Caco-2 (cell line): ENCODE results near the gene ANKRD60. TPM values are rescaled to one million over a fixed set of nuclear protein-coding genes. Genes with fewer than 3 reads are reported as not detected.

Experiments
- BruUV-seq: library from RNA; stranded (reverse); fragments of 400-500 nt; replicated peaks from 2 replicates; lab custom pipeline; 2021; lab: Mats Ljungman, UMichigan
- CTCF ChIA-PET: fragments of 300-600 bp; sonication (Branson Sonifier 250); formaldehyde crosslinking; loops from one replicate; lab custom pipeline; 2022; ENCODE audit warnings: antibody characterized with exemption; lab: Charles Lee
- POLR2A ChIA-PET: fragments of 300-600 bp; sonication (Branson Sonifier 250); formaldehyde crosslinking; loops from one replicate; lab custom pipeline; 2022; ENCODE audit warnings: antibody characterized with exemption; lab: Charles Lee
- DNase-seq, 2 experiments: peaks; one replicate each; pipeline versions ENCODE4 v3.0.0 to v3.0.0-alpha.2; 2020 to 2022
- H3K27me3 ChIP-seq: replicated peaks from 2 replicates; pipeline ENCODE4 v1.6.0; 2011; ENCODE audit warnings: low read length; ENCODE audit not compliant: control insufficient read depth, insufficient read depth
- H3K36me3 ChIP-seq: 2 replicates; pipeline ENCODE4 v1.5.1; 2011; ENCODE audit warnings: low read length; ENCODE audit not compliant: control insufficient read depth, insufficient read depth
- H3K4me1 ChIP-seq: fragments of 250-450 bp; sonication (Bioruptor Pico); 2 replicates; pipeline ENCODE4 v1.5.1; 2020; ENCODE audit warnings: mild to moderate bottlenecking
- H3K4me3 ChIP-seq: 2 replicates; pipeline ENCODE4 v1.5.1; 2011; ENCODE audit warnings: low read depth, mild to moderate bottlenecking, control low read depth, low read length
- H3K9me3 ChIP-seq: fragments of 250-450 bp; sonication (Bioruptor Pico); 2 replicates; pipeline ENCODE4 v1.5.1; 2020; ENCODE audit warnings: mild to moderate bottlenecking, moderate library complexity
- H3K27ac Mint-ChIP-seq: one replicate; pipeline ENCODE4 v1.8.0; 2022; ENCODE audit warnings: mixed read lengths; ENCODE audit not compliant: unreplicated experiment
- H3K27me3 Mint-ChIP-seq: one replicate; pipeline ENCODE4 v1.8.0; 2022; ENCODE audit warnings: mixed read lengths; ENCODE audit not compliant: insufficient read depth, unreplicated experiment
- H3K36me3 Mint-ChIP-seq: one replicate; pipeline ENCODE4 v1.8.0; 2022; ENCODE audit warnings: mild to moderate bottlenecking, mixed read lengths; ENCODE audit not compliant: insufficient read depth, unreplicated experiment
- H3K4me1 Mint-ChIP-seq: one replicate; pipeline ENCODE4 v1.8.0; 2022; ENCODE audit warnings: low read depth, mixed read lengths; ENCODE audit not compliant: unreplicated experiment
- H3K4me3 Mint-ChIP-seq: one replicate; pipeline ENCODE4 v1.8.0; 2022; ENCODE audit warnings: mild to moderate bottlenecking, moderate library complexity, mixed read lengths; ENCODE audit not compliant: unreplicated experiment
- H3K9me3 Mint-ChIP-seq: one replicate; pipeline ENCODE4 v1.8.0; 2022; ENCODE audit warnings: mixed read lengths; ENCODE audit not compliant: unreplicated experiment
- CTCF ChIP-seq, 2 experiments: fragments of 200-600 bp in 1 of 2; IDR thresholded peaks; 1 replicate in 1 of 2; 2 replicates in 1 of 2; pipeline versions ENCODE4 v1.5.1 to v1.8.0; 2011 to 2022; ENCODE audit warnings: antibody characterized with exemption in 1 of 2, control low read depth in 1 of 2, inconsistent platforms in 1 of 2, low read depth in 1 of 2, low read length in 1 of 2, mild to moderate bottlenecking in 1 of 2, moderate library complexity in 1 of 2; ENCODE audit not compliant: insufficient read depth in 1 of 2, severe bottlenecking in 1 of 2, unreplicated experiment in 1 of 2
- intact Hi-C: fragments of 100-400 bp; cut with micrococcal nuclease; formaldehyde crosslinking; loops from one replicate; pipeline ENCODE4 v1.10.0; 2022; ENCODE audit not compliant: unreplicated experiment
- total RNA-seq: library from RNA; stranded (reverse); gene quantifications from 2 replicates; pipeline ENCODE4 v1.2.3, GENCODE V29; 2022

Gene ANKRD60
- total RNA-seq, 1 experiment from 2014 or later: not detected

GRCh38 chr20:58268936-58269619 is 40.6 kb upstream of the ANKRD60 start:
- Histone ChIP-seq H3K4me3 (no peak overlapping the region), H3K27me3 (no peaks in the 10 kb centered on the region), H3K9me3 (no peaks in the 10 kb centered on the region; the same call in 1 of the 2 replicates), H3K36me3 (no peaks in the 10 kb centered on the region), H3K4me1 (no peaks in the 10 kb centered on the region)
- intact Hi-C loops: no loop called here
- Mint-ChIP-seq H3K27ac (no peak overlapping the region), H3K4me1 (peaks cover 13% of the 10 kb centered on the region), H3K36me3 (no peaks in the 10 kb centered on the region), H3K9me3 (peaks cover 6% of the 10 kb centered on the region), H3K4me3 (no peak overlapping the region), H3K27me3 (no peaks in the 10 kb centered on the region)
- POLR2A ChIA-PET: interaction anchor here (0.6 kb wide), 1 partner anchor 1013 kb away, joined by 3 read pairs; no protein-coding TSS in a partner anchor
- DNase-seq: no peak
- CTCF ChIA-PET: no interaction called here
- TF ChIP-seq CTCF (IDR thresholded peaks at IDR 0.05; ENCODE audit: insufficient read depth in 1 of 2, low read depth in 1 of 2, low read length in 1 of 2, severe bottlenecking in 1 of 2, unreplicated experiment in 1 of 2): no peak
- no TSS peak for BruUV-seq

GRCh38 chr20:58268421-58268821 is 40.0 kb upstream of the ANKRD60 start:
- Histone ChIP-seq H3K9me3 (no peaks in the 10 kb centered on the region), H3K36me3 (no peaks in the 10 kb centered on the region), H3K27me3 (no peaks in the 10 kb centered on the region), H3K4me1 (no peaks in the 10 kb centered on the region), H3K4me3 (no peak overlapping the region)
- H3K4me1 Mint-ChIP-seq: peaks cover 13% of the 10 kb centered on the region
- intact Hi-C loops: no loop called here
- no peaks in the 10 kb centered on the region for H3K36me3 Mint-ChIP-seq
- no TSS peak for BruUV-seq
- POLR2A ChIA-PET: interaction anchor here (0.6 kb wide), 1 partner anchor 1012 kb away, joined by 3 read pairs; no protein-coding TSS in a partner anchor
- no peaks in the 10 kb centered on the region for H3K9me3 Mint-ChIP-seq
- no peak overlapping the region for H3K4me3 Mint-ChIP-seq
- CTCF ChIA-PET: no interaction called here
- no peak for TF ChIP-seq CTCF (IDR thresholded peaks at IDR 0.05; ENCODE audit: insufficient read depth in 1 of 2, low read depth in 1 of 2, low read length in 1 of 2, severe bottlenecking in 1 of 2, unreplicated experiment in 1 of 2)
- no peak overlapping the region for H3K27ac Mint-ChIP-seq
- no peak for DNase-seq
- no peaks in the 10 kb centered on the region for H3K27me3 Mint-ChIP-seq

- H3K9me3 Mint-ChIP-seq: no peaks in the 10 kb centered on the region
- H3K27ac Mint-ChIP-seq: no peak overlapping the region
- Histone ChIP-seq H3K27me3 (no peaks in the 10 kb centered on the region), H3K4me1 (no peaks in the 10 kb centered on the region), H3K9me3 (no peaks in the 10 kb centered on the region), H3K36me3 (no peaks in the 10 kb centered on the region), H3K4me3 (no peak overlapping the region)
- ChIA-PET POLR2A (no interaction called here), CTCF (interaction anchor here (0.5 to 0.7 kb wide), 2 partner anchors 140 to 383 kb away, joined by 4 read pairs; partner anchors contain the start of gene STX16)
- no peak overlapping the region for H3K4me3 Mint-ChIP-seq
- no peak for DNase-seq
- no TSS peak for BruUV-seq
- intact Hi-C loops: no loop called here
- H3K36me3 Mint-ChIP-seq: no peaks in the 10 kb centered on the region
- no peaks in the 10 kb centered on the region for H3K27me3 Mint-ChIP-seq
- H3K4me1 Mint-ChIP-seq: peaks cover 13% of the 10 kb centered on the region
- no peak for TF ChIP-seq CTCF (IDR thresholded peaks at IDR 0.05; ENCODE audit: insufficient read depth in 1 of 2, low read depth in 1 of 2, low read length in 1 of 2, severe bottlenecking in 1 of 2, unreplicated experiment in 1 of 2)
Observed at GRCh38 chr20:58267389-58268215, 39.1 kb upstream of the ANKRD60 start.
